GM21381 (cell line): Measurements from ENCODE around the gene RNF111.
"Not testable (repeated sequence)": the region's sequence is repeated elsewhere in the genome, so short reads cannot be mapped to it uniquely, and the experiment has no call there.

ENCODE experiments used
- ATAC-seq: cut with Tn5 transposase; IDR thresholded peaks from one replicate; pipeline ENCODE4 v1.9.1; 2021; ENCODE audit warnings: mild to moderate bottlenecking, moderate library complexity; ENCODE audit not compliant: unreplicated experiment

Gene RNF111

DNA sequence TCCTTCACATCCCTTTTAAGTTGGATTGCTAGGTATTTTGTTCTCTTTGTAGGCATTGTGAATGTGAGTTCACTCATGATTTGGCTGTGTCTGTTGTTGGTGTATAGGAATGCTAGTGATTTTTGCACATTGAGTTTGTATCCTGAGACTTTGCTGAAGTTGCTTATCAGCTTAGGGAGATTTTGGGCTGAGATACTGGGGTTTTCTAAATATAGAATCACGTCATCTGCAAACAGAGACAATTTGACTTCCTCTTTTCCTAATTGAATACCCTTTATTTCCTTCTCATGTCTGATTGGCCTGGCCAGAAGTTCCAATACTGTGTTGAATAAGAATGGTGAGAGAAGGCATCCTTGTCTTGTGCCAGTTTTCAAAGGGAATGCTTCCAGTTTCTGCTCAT is 139.8 kb downstream of the RNF111 start:
- not testable (repeated sequence) for ATAC-seq

DNA sequence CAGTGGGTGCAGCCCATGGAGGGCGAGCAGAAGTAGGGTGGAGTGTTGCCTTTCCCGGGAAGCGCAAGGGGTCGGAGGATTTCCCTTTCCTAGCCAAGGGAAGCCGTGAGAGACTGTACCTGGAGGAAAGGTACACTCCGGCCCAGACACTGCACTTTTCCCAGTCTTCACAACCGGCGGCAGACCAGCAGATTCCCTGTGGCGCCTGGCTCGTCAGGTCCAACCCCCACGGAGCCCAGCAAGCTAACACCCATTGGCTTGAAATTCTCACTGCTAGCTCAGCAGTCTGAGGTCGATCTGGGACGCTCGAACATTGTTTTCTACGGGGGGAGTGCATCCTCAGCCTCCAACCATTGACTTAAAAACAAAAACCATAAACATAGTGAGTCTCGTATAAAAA is 144.0 kb downstream of the RNF111 start:
- ATAC-seq, result no peak

DNA sequence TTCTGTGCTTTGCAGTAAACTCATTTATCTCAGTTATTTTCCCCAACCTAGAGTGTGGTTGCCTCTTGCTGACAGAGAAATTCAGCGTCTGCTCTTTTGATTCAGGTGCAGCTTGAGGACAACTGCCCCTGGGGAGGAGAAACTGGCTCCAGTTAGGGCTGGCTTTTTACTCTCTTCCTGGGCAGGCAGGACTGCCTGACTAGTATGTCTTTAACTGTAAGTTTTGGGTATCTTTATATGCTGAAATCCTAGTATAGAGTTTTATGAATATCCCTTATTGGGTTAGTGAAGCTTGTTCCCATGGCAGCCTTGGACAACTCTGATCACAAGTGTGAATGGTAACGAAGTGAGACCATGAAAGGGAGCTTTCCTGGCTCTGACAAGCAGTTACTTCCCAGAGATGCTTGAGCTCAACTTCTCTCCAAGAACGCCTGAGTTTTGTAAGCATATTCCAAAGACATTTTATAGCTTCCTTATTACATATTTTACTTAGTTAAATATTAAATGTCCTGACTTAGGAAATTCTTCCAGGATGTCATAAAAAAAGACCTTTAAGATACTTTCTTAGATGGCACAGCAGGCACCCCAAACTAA is 144.6 kb downstream of the RNF111 start:
- ATAC-seq, result no peak

DNA sequence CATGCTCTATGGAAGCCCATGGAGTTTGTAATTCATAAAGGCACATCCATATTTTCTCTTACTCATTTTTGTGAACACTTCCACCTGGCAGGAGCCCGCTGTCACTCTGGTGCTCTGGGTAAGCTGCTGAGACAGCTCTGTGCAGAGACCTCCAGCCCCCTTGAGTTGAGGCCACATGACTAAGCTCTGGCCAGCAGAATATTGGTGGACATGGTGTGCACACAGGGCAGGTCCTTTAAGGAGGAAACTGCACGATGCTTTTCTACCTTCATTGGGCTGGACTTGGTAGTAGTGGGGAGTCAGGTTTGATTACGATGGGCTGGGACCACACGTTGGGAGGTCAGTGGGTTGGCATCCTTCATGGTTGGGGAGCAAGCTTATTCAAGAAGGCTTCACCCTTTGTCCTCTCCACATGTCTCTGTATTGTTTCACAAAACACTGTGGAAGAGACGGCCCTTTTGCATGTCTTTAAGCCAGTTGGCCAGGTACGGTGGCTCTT is 146.5 kb downstream of the RNF111 start:
- no peak for ATAC-seq

DNA sequence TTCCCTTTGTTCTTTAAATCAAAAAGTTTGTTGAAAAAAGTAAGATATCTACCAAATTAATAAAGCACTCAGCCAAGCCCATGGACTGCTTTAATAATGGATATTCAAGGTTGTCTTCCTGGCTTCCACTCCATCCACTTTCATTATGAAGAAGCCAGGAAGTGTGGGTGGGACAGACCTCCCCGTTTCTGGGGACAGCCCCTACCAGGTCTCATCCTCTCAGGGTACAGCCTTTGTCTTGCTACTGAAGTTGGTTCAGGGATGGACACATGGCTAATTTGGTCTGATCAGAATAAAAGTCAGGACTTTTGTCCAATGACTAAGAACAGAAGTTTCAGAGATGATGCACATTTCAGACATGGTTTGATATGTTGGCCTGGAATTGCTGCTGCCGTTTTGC is 150.1 kb downstream of the RNF111 start:
- ATAC-seq, result no peak

DNA sequence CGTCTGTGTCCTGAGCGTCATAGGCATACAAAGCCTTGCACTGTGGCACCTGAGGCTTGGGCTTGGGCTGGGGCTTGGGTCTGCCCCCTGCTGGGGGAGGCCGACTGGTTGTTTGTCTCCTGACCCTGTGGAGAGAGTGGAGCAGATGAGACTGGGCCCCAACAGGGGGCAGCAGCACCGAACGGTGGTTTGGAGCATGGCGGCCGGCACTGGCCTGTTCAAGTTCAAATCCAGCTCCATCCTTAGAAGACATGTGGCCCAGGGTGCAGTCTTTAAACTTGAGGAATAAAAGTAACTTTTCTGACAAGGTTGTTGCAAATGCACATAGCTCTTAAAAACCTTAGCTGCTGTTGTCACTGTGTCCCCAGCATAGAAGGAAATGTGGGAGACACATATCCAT is 150.8 kb downstream of the RNF111 start:
- ATAC-seq, result peak; percentile 53

DNA sequence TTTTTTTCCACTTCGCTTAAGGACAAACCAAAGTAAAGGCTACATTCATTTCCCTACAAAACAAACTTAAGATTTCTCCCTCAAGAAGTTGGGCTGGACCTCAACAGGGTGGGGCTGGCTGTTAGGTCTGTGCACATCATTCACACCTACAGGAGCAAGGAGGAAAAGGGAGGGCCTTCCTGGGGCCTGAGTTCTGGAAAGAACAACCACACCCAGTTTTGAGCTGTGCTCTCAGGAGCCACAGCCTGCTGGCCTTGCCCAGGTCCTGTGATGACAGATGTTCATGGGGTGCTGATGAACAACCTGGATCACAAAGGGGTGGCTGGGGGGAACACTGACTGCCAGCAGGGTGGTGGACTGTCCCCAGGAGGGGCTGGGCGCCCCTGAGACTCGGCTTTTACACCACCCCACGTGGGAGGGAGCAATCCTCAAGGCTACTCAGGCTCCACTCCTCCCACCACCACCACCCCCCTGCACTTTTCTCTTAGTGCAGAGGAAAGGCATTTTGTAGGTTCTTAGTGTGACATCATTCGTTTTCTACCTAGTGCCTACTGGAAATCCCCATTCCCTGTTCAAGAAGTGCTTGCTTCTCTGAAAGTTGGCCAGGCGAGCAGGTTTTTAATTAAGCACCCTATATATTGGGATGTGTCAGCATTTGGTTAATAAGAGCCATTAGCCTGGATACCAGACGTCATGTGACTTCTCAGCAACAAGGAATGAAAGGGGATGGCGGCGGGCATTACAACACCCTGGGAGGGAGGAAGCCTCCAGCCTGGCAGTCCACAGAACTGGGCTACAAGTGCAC is 153.2 kb downstream of the RNF111 start:
- ATAC-seq, result no peak

DNA sequence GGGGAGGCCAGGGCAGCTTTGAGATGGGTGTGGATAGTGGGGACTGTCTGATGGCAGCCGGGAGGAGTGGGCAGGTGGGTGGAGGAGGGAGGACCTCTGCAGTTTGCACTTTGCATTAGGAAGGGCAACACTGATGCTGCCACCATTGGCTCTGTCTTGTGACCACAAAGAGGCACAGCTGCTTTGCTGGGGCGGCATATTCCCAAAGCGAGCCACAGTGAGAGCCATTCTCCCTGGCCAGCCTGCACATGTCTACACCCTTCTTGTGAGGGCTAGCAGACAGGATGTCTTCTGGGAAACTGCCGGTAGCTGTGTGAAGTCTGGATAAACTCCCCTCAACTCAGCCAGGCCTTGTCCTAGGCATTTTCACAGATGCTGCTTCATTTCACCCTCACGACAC is 155.8 kb downstream of the RNF111 start:
- ATAC-seq, result no peak

DNA sequence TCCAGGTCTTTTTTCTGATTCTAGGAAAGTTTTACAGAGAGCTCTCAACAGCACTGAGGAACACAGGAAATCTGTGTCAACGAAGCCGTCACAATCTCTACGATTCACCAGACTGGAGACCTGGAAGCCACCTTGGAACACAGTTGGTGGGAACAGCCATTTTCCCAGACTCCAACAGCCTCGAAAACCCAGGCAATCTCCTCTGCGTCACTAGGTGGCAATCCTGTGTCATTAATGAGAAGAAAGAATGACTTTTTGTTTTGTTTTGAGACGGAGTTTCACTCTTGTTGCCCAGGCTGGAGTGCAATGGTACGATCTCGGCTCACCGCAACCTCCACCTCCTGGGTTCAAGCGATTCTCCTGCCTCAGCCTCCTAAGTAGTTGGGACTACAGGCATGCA is 157.1 kb downstream of the RNF111 start:
- ATAC-seq, result not testable (repeated sequence)
